Measurements from ENCODE around the gene TNFRSF21.

Gene TNFRSF21

DNA sequence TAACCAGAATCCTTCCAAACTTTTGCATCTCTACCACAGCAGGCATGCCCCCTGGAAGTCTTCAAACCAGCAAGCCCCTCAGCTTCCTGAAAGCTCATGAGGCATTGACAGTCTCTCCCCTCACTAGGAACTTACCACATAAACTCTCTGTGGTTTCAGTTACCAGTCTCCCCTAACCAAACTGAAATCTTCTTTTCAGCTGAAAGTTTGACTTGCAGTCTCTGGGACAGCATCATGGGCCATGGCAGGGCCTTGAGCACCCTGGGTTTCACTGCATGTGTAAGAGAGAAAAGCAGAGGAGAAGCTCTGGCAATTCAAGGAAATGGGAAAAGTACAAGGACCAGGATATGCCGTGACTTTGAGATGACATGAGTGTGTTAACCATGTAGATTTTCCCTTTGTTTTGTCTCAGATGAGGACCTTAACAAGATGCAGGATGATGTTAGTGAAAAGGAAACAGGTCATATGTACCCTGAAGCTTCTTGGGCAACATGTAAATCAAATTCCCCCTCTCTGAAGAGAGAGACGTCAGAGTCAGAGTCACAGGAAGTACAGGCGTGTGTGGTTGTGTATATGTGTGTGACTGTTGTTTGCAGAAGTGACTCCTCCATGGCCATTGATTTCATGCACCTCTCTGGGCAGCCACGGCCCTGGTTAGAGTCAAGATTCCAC lies 106.3 kb downstream of the TNFRSF21 start:
- Histone ChIP-seq H3K4me1 (ENCODE audit: insufficient read depth, low read length) (no peaks in the 10 kb centered on the region), H3K4me3 (ENCODE audit: low read length) (no peak overlapping the region), H3K36me3 (ENCODE audit: insufficient read depth, low read length) (no peaks in the 10 kb centered on the region), H3K9me3 (ENCODE audit: low read length) (no peaks in the 10 kb centered on the region), H2AFZ (ENCODE audit: low read depth, low read length) (no peak overlapping the region), H3K27me3 (ENCODE audit: insufficient read depth, low read length) (no peaks in the 10 kb centered on the region)

DNA sequence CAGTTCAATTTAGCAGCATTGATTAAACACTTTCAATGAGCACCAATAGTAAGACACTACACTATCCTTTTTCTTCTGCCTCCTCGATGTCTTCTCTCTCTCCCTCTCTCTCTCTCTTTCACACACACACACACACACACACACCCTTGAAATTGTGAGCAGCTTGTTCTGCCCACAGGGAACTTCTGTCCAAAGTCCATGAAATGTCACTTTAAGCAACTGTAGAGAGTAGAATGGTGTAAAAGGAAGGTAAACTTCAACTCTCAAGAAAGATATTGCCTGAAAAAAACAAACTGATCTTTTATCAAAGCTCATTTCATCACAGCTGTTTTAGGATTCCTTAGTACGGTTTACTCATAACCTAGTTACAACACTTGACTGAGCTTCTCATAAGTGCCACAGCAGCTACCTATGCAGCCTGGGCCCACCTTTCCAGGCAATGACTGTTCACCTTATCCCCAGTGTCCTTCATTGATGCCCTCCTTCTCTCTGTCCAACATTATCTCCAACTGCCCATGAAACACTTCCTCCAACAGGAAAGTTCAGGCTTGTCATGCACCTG lies 107.0 kb downstream of the TNFRSF21 start:
- no peak overlapping the region for H2AFZ ChIP-seq (ENCODE audit: low read depth, low read length)

DNA sequence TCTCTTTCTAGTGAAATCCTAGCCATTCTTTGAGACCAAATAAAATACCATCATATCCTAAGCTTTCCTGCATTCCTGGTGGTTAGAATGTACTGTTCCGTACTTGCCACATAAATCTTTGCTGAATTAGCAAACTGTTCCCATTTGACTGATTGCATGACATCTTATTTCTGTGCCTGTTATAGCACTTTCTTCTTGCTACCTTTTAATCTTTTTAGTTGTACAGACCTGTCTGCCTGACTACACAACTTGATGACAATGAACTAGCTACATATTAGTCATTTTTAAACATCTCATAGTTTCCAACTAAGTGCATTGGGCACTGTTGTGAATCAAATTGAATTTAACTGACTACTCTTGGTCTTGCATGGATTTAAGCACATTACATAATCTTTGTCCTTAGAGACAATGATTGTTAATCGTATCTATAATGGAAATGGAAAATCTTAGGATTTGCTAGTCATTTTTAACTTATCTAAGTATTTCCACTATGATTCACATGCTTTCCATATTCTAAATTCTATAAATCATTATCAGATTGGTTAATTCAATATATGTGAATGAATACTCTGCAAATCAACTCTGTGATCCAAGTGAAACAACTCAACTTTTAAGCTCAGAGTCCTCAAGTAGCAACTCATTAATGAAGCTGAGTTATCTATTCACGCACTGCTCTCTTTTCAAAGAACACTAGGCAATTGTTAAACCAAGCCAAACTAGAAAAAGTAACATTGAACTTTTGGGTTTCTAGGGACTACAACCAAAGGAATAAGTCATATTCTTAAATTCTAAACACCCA lies 109.0 kb downstream of the TNFRSF21 start:
- Histone ChIP-seq H3K36me3 (ENCODE audit: insufficient read depth, low read length) (no peaks in the 10 kb centered on the region), H3K4me1 (ENCODE audit: insufficient read depth, low read length) (peaks cover 8% of the 10 kb centered on the region), H3K4me3 (ENCODE audit: low read length) (no peak overlapping the region), H2AFZ (ENCODE audit: low read depth, low read length) (no peak overlapping the region), H3K9me3 (ENCODE audit: low read length) (no peaks in the 10 kb centered on the region), H3K27me3 (ENCODE audit: insufficient read depth, low read length) (peaks cover 2% of the 10 kb centered on the region)

More for the DNA sequence above, 107.0 kb downstream of the TNFRSF21 start:
- Histone ChIP-seq H3K4me1 (ENCODE audit: insufficient read depth, low read length) (no peaks in the 10 kb centered on the region), H3K27me3 (ENCODE audit: insufficient read depth, low read length) (peaks cover 2% of the 10 kb centered on the region), H3K4me3 (ENCODE audit: low read length) (no peak overlapping the region), H3K9me3 (ENCODE audit: low read length) (no peaks in the 10 kb centered on the region), H3K36me3 (ENCODE audit: insufficient read depth, low read length) (no peaks in the 10 kb centered on the region)

DNA sequence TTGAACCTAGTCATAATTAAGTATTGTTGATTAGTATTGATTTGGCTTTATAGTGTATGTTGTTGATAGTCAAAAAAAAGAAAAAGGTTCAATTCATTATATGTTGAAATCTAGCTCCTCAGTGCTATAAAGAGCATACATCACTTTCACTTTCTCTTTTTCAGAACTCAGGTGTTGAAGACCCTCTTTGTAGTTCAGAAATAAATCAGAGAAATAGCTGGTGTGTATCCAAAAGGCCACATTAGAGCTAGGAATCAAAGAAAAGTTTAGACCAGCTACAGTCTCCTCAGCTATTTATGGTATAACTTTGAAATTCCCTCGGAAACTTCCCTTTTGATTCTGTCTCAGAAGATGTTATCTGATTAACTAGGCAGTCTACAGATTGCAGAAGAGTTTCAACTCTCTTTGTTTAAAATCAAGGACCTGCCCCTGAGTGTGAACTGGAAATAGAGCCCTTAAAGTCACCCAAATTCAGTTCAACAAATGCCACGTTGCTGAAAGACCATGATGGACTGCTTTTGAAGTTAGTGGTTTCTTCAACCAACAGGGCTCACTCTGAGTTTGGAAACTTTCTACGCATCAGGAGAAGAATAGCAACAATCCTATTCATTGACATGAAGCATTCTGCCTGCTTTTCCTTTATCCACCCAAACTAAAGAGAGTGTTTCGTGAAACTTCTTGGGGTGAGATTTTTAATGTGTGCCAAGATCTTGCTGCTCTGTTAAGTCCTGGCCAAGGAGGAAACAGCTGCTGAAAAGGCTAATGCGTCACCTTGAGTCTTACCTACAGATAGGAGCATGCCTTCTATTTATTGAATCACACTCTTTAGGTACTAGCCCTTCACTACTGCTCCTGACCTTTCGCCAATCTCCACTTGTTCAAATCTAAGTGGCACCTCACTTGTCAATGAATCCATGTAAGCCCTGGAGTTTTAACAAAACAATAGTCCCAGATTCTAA lies 111.7 kb downstream of the TNFRSF21 start:
- Histone ChIP-seq H3K27me3 (ENCODE audit: insufficient read depth, low read length) (peaks cover 2% of the 10 kb centered on the region), H3K9me3 (ENCODE audit: low read length) (no peaks in the 10 kb centered on the region), H2AFZ (ENCODE audit: low read depth, low read length) (no peak overlapping the region), H3K4me3 (ENCODE audit: low read length) (no peak overlapping the region), H3K4me1 (ENCODE audit: insufficient read depth, low read length) (peaks cover 8% of the 10 kb centered on the region), H3K36me3 (ENCODE audit: insufficient read depth, low read length) (no peaks in the 10 kb centered on the region)

DNA sequence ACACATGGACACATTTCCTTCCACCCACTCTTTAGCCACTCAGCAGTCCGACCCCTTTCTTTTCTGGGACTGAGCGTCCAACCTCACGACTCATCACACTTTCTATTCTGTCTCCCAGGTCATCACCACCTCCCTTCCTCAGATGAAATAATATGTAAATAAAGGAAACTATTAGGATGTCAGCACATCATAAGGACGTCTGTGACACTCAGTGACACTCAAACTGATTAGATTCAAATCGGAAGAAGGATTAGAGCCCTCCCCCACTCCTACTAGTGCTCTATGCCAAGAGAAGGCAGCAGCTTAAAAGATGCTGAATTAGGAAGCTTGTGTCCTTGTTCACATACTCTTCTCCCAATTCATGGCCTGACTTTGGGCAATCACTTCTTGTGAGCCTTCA lies 113.6 kb downstream of the TNFRSF21 start:
- no peaks in the 10 kb centered on the region for H3K36me3 ChIP-seq (ENCODE audit: insufficient read depth, low read length)
- H3K9me3 ChIP-seq (ENCODE audit: low read length), result no peaks in the 10 kb centered on the region
- no peak overlapping the region for H2AFZ ChIP-seq (ENCODE audit: low read depth, low read length)
- H3K4me1 ChIP-seq (ENCODE audit: insufficient read depth, low read length), result peaks cover 8% of the 10 kb centered on the region
- H3K27me3 ChIP-seq (ENCODE audit: insufficient read depth, low read length), result peaks cover 2% of the 10 kb centered on the region
- no peak overlapping the region for H3K4me3 ChIP-seq (ENCODE audit: low read length)

DNA sequence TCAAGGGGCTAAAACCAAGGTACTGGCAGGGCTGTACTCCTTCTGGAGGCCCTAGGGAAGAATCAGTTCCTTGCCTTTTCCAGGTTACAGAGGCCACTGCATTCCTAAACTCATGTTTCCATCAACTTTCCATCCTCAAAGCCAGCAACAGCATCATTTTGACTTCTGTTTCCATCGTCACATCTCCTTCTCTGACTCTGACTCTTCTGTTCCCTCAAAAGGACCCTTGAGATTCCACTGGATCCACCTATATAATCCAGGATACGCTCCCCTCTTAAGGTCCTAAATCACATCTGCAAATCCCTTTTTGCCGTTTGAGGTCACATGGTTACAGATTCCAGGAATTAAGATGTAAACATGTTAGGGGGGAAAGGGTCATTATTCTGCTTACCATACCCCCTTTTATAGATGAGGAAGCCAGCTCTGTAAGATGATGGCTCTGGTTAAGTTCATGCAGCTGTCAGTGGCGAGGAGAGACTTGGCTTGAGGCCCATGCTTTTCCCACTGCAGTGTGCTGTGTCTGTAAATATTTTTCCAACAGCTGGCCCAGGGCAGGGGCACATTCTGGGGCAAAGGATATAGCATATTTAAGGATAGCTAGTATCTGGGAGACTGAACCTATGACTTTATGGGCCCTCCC lies 114.6 kb downstream of the TNFRSF21 start:
- Histone ChIP-seq H3K4me1 (ENCODE audit: insufficient read depth, low read length) (peaks cover 8% of the 10 kb centered on the region), H3K36me3 (ENCODE audit: insufficient read depth, low read length) (no peaks in the 10 kb centered on the region), H3K9me3 (ENCODE audit: low read length) (no peaks in the 10 kb centered on the region), H2AFZ (ENCODE audit: low read depth, low read length) (no peak overlapping the region), H3K4me3 (ENCODE audit: low read length) (no peak overlapping the region), H3K27me3 (ENCODE audit: insufficient read depth, low read length) (peaks cover 2% of the 10 kb centered on the region)

DNA sequence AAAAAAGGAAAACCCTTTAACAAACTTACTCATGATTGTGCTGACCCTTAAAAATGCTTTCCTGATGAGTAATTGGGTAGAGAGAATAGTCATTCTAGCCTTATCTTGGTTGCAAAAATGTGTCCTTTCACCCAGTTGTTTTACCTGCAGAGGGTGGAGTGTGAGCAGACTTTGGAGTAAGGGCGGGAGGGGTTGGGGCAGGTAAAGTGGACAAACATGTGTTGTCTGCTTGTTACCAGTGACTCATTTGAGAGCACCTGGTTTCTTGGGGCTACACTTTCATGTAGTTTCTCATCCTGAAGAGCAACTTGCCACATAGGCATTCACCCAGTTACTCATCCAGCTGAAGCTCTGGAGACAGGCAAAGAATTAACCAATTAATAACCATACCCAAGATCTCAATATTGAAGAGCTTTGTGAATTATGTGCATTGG lies 121.1 kb downstream of the TNFRSF21 start:
- Histone ChIP-seq H3K27me3 (ENCODE audit: insufficient read depth, low read length) (peaks cover 2% of the 10 kb centered on the region), H3K4me3 (ENCODE audit: low read length) (no peak overlapping the region), H3K4me1 (ENCODE audit: insufficient read depth, low read length) (no peaks in the 10 kb centered on the region), H2AFZ (ENCODE audit: low read depth, low read length) (no peak overlapping the region), H3K36me3 (ENCODE audit: insufficient read depth, low read length) (no peaks in the 10 kb centered on the region), H3K9me3 (ENCODE audit: low read length) (no peaks in the 10 kb centered on the region)

DNA sequence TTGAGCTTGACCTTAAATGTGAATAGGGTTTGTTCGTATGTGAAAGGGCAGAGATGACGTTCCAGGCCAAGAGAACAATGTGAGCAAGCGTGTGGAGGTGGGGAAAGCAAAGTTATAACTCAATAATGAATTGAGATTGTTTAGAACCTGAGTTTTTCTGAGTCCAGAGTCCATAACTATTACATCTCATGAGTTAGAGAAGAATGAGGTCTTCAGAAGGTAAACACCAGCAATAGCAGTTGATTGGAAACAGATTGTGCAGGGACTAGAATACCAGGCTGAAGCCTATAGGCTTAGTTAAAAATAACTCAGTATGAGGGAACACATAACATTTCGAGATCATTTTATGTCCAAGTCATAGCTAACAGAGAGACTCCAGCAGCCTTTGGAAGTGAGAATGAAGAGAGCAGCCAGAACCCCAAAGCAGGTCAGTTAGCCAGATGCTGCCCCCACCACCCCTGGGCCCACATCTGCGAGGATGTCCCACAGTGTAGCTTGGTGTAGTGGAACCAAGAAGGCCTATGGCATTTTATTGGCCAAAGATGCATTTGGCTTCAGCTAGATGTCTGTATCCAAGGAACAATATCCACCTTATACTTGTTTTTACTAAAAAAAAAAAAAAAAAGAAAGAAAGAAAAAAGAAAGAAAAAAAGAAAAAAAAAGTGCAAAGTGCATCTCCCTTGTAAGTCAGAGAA lies 121.7 kb downstream of the TNFRSF21 start:
- H2AFZ ChIP-seq (ENCODE audit: low read depth, low read length), result no peak overlapping the region
- peaks cover 2% of the 10 kb centered on the region for H3K27me3 ChIP-seq (ENCODE audit: insufficient read depth, low read length)
- no peaks in the 10 kb centered on the region for H3K9me3 ChIP-seq (ENCODE audit: low read length)
- H3K4me3 ChIP-seq (ENCODE audit: low read length), result no peak overlapping the region
- H3K4me1 ChIP-seq (ENCODE audit: insufficient read depth, low read length), result no peaks in the 10 kb centered on the region
- H3K36me3 ChIP-seq (ENCODE audit: insufficient read depth, low read length), result no peaks in the 10 kb centered on the region

DNA sequence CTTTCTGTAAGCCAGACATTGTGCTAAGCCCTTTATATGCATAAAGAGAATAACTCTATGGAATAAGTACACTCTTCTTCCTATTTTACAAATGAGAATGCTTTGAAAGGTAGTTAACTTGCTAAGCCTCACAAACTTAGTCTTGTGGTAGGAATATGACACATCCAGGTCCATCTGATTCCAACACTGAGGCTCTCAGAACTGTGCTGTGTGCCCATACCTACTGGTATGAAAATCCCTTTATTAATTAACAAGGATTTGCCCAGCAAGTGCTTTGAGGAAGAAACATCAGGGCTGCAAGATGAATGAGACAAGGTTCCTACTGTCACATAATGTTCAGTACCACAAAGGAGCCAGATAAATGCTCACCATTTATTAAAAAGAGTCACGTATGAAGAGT lies 122.6 kb downstream of the TNFRSF21 start:
- Histone ChIP-seq H3K36me3 (ENCODE audit: insufficient read depth, low read length) (no peaks in the 10 kb centered on the region), H3K4me1 (ENCODE audit: insufficient read depth, low read length) (no peaks in the 10 kb centered on the region), H3K27me3 (ENCODE audit: insufficient read depth, low read length) (peaks cover 2% of the 10 kb centered on the region), H3K4me3 (ENCODE audit: low read length) (no peak overlapping the region), H3K9me3 (ENCODE audit: low read length) (no peaks in the 10 kb centered on the region), H2AFZ (ENCODE audit: low read depth, low read length) (no peak overlapping the region)

DNA sequence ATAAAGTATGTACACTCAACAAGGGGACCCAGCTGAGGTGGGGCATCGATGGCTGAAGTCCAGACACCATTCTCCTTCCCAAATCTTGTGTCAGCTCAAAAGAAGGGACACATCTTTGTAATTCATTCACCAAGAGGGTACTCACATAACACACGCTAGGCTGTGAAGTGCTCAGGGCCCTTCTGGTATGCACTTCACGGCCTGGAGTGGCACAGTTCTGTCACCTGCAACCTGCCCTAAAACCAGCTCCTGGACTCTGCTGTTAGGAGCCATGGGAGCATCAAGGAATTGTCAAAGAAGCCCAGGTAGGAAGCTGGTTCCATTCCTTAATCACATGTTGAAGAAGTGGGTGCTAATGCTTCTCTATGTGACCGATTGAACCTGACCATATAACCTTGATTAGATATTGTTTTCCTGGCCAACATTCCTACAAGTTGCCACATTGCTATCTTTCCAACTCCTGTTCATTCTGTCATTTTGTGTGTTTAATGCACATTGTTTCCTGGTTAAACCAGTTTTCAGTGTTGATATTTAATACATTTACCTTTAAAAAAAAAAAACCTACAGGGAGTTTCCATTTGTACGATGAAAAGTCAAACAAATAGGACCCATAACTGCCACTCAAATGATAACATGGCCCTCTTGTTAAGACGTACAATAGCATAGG lies 127.3 kb downstream of the TNFRSF21 start:
- no peak overlapping the region for H3K4me3 ChIP-seq (ENCODE audit: low read length)

DNA sequence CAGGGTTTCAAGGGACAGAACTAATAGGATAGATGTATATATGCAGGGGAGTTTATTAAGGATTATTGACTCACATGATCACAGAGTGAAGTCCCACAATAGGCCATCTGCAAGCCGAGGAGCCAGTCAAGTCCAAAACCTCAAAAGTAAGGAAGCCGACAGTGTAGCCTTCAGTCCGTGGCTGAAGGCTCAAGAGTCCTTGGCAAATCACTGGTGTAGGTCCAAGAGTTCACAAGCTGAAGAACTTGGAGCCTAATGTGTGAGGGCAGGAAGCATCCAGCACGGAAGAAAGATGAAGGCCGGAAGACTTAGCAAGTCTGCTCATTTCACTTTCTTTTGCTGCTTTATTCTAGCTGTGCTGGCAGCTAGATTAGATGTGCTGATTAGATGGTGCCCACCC lies 128.0 kb downstream of the TNFRSF21 start:
- H3K4me3 ChIP-seq (ENCODE audit: low read length), result no peak overlapping the region
- H3K9me3 ChIP-seq (ENCODE audit: low read length), result no peaks in the 10 kb centered on the region
- H3K27me3 ChIP-seq (ENCODE audit: insufficient read depth, low read length), result peaks cover 2% of the 10 kb centered on the region
- H2AFZ ChIP-seq (ENCODE audit: low read depth, low read length), result no peak overlapping the region
- no peaks in the 10 kb centered on the region for H3K36me3 ChIP-seq (ENCODE audit: insufficient read depth, low read length)
- H3K4me1 ChIP-seq (ENCODE audit: insufficient read depth, low read length), result no peaks in the 10 kb centered on the region

More for the DNA sequence above, 127.3 kb downstream of the TNFRSF21 start:
- Histone ChIP-seq H3K9me3 (ENCODE audit: low read length) (no peaks in the 10 kb centered on the region), H3K36me3 (ENCODE audit: insufficient read depth, low read length) (no peaks in the 10 kb centered on the region), H3K27me3 (ENCODE audit: insufficient read depth, low read length) (peaks cover 2% of the 10 kb centered on the region), H2AFZ (ENCODE audit: low read depth, low read length) (no peak overlapping the region), H3K4me1 (ENCODE audit: insufficient read depth, low read length) (no peaks in the 10 kb centered on the region)

Data from neuron (in vitro differentiated cells).